Measurements from ENCODE around the gene STXBP1.

DNA sequence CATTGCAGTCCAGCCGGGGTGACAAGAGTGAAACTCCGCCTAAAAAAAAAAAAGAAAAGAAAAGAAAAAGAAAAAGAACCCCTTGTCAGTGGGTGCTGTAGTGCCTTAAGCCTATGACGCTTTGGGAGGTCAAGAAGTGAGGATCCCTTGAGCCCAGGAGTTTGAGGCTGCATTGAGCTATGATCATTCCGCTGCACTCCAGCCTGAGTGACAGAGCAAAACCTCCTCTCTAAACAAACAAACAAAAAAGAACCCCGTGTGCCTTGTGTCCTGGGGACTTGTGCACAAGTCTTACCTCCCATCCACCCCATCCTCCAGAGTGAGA is 33.5 kb upstream of the STXBP1 start:
- no peak for TF ChIP-seq POLR2A (IDR thresholded peaks at IDR 0.05; ENCODE audit: low read depth, low read length)
- no peak for TF ChIP-seq TAF1 (IDR thresholded peaks at IDR 0.05; ENCODE audit: borderline replicate concordance, low read depth, low read length)
- TF ChIP-seq POLR2AphosphoS5 (IDR thresholded peaks at IDR 0.05; ENCODE audit: low read depth, low read length) = no peak
